HL-60 (cell line): ENCODE data around the gene CD226.

Experiments used
- DNase-seq, 2 experiments: peaks; one replicate each; pipeline ENCODE4 v3.0.0-alpha.2; 2010 to 2020; ENCODE audit warnings: low read depth in 1 of 2, low spot score in 1 of 2
- H3K27ac ChIP-seq: fragments of 250-450 bp; sonication (Bioruptor Pico); replicated peaks from 2 replicates; pipeline ENCODE4 v1.5.1; 2020; ENCODE audit warnings: mild to moderate bottlenecking, moderate library complexity
- H3K27me3 ChIP-seq: fragments of 250-450 bp; sonication (Bioruptor Pico); 2 replicates; pipeline ENCODE4 v1.5.1; 2021; ENCODE audit warnings: mild to moderate bottlenecking, moderate library complexity; ENCODE audit not compliant: insufficient read depth, poor library complexity, severe bottlenecking
- H3K4me3 ChIP-seq: replicated peaks from 2 replicates; pipeline ENCODE4 v1.5.1; 2011; ENCODE audit warnings: mild to moderate bottlenecking, control low read depth, low read length; ENCODE audit not compliant: insufficient read depth
- CTCF ChIP-seq: IDR thresholded peaks from one replicate; pipeline ENCODE4 v1.5.1; 2011; ENCODE audit warnings: low read length, control low read depth, inconsistent platforms; ENCODE audit not compliant: insufficient read depth
- GABPA ChIP-seq: IDR thresholded peaks from 2 replicates; pipeline ENCODE4 v1.6.1; 2012; ENCODE audit warnings: low read depth
- POLR2AphosphoS5 ChIP-seq: IDR thresholded peaks from 2 replicates; pipeline ENCODE4 v1.6.1; 2012; ENCODE audit warnings: low read depth
- REST ChIP-seq: IDR thresholded peaks from 2 replicates; pipeline ENCODE4 v1.6.1; 2012; ENCODE audit warnings: low read depth; ENCODE audit not compliant: insufficient replicate concordance
- SPI1 ChIP-seq: IDR thresholded peaks from 2 replicates; pipeline ENCODE4 v1.6.1; 2012; ENCODE audit warnings: low read depth, mild to moderate bottlenecking, borderline replicate concordance

Gene CD226

GRCh38 chr18:69830189-69830588 is 117.5 kb downstream of the CD226 start:
- Histone ChIP-seq H3K4me3 (no peak overlapping the region), H3K27me3 (no peaks in the 10 kb centered on the region), H3K27ac (no peak overlapping the region)
- no peak for DNase-seq
- TF ChIP-seq REST: no peak
- TF ChIP-seq GABPA: no peak
- no peak for TF ChIP-seq CTCF
- TF ChIP-seq POLR2AphosphoS5: no peak
- no peak for TF ChIP-seq SPI1

- Histone ChIP-seq H3K27ac (no peak overlapping the region), H3K4me3 (no peak overlapping the region), H3K27me3 (no peaks in the 10 kb centered on the region)
- no peak for DNase-seq
- TF ChIP-seq REST (no peak), SPI1 (no peak), POLR2AphosphoS5 (no peak), GABPA (no peak), CTCF (no peak)
Observed at GRCh38 chr18:69820538-69820937, 127.1 kb downstream of the CD226 start.

- H3K4me3 ChIP-seq: no peak overlapping the region
- DNase-seq: no peak
- TF ChIP-seq CTCF: no peak
- no peak for TF ChIP-seq POLR2AphosphoS5
- no peak for TF ChIP-seq REST
- TF ChIP-seq GABPA: no peak
- TF ChIP-seq SPI1: no peak
- H3K27ac ChIP-seq: no peak overlapping the region
- H3K27me3 ChIP-seq: no peaks in the 10 kb centered on the region
Observed at GRCh38 chr18:69819460-69819859, 128.2 kb downstream of the CD226 start.
